ENCODE results near the gene GATAD2A.

Gene GATAD2A

GRCh38 chr19:19409631-19410030 is 4.2 kb downstream of the GATAD2A start:
- Mint-ChIP-seq H3K27ac (peak overlapping the region in 2 of 3 experiments; percentile 10 to 67), H3K4me1 (peaks cover 57% of the 10 kb centered on the region), H3K9me3 (no peaks in the 10 kb centered on the region), H3K4me3 (peak overlapping the region in 1 of 3 experiments; percentile 17), H3K27me3 (ENCODE audit: low read depth) (no peaks in the 10 kb centered on the region), H3K36me3 (ENCODE audit: low read depth) (peaks cover 6% of the 10 kb centered on the region)
- no peak for TF ChIP-seq CTCF (IDR thresholded peaks at IDR 0.05; ENCODE audit: unreplicated experiment in 3 of 3)

DNA sequence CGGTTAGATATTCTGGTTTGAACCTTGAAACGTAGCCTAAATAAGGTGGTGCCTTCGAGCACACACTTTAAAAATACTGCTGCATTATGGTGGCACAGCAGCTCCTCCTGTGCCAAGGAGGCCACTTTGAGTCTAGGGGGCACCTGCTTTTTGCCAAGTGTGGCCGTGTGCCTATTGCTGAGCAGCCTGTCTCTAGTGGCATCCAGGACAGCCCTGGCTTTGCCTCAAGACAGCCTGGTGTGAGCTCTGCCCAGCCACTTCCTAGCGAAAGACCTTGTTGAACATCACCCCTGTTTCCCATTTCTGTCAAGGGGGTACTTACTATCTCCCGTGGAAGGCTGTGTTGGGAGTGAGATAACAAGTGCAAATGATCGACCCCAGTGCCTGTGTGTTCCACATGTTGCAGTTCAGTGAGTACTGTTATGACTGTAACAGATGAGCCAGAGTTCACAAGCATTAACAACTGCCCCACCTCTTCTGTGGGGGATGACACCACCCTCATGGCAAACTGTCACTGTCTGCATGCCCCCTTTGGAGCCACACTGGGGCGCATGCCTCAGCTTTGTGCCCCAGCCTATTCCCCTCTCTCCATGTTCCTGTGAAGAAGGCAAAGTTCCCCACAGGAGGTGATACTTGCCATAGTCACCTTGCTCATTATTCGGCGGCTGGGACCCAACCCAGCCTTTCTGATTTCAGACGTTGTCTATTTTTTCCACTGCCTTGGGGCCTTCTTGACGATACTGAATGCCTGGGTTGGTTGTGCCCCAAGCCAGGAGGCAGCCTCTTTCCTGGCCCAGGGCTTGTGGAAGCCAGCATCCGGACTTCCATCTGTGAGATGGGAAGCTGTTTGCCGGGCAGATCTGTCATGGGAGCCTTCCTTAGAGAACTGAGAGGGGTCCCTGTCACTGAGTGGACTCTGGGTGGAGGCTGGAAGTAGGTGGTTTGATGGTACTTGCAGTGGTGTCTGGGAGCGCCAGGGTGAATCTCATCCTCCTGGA is 5.4 kb downstream of the GATAD2A start:
- Mint-ChIP-seq H3K27me3 (ENCODE audit: low read depth) (no peaks in the 10 kb centered on the region), H3K27ac (no peak overlapping the region), H3K36me3 (ENCODE audit: low read depth) (peaks cover 8% of the 10 kb centered on the region), H3K4me1 (peaks cover 54% of the 10 kb centered on the region), H3K9me3 (no peaks in the 10 kb centered on the region), H3K4me3 (peak overlapping the region in 1 of 3 experiments; percentile 25)
- TF ChIP-seq CTCF (IDR thresholded peaks at IDR 0.05; ENCODE audit: unreplicated experiment in 3 of 3): no peak

- H3K36me3 Mint-ChIP-seq (ENCODE audit: low read depth): peaks cover 11% of the 10 kb centered on the region
- no peaks in the 10 kb centered on the region for H3K27me3 Mint-ChIP-seq (ENCODE audit: low read depth)
- no peak for TF ChIP-seq CTCF (IDR thresholded peaks at IDR 0.05; ENCODE audit: unreplicated experiment in 3 of 3)
- peaks cover 48% of the 10 kb centered on the region for H3K4me1 Mint-ChIP-seq
- H3K27ac Mint-ChIP-seq: peak overlapping the region in 2 of 3 experiments; percentile 50 to 55
- H3K9me3 Mint-ChIP-seq: no peaks in the 10 kb centered on the region
- H3K4me3 Mint-ChIP-seq: no peak overlapping the region
Measured at GRCh38 chr19:19416280-19416679, 10.8 kb downstream of the GATAD2A start.

DNA sequence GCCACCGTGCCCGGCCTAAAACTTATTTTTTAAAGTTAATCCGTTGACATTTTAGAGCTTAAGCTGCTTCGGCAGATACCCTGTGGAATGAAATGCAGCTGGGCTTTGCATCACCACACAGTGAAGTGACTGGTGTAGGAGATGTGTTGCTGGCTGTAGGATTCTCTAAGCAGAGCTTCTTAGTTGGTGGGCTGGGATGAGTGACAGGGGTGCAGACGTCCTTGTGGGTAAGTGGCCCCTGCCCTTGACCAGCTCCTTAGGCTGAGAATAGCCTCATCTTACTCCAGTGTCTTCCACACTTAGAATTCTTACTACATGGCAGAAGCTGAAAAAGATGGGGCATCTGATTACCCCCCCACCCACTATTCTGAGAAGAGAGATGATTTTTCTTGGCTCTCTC is 11.6 kb downstream of the GATAD2A start:
- H3K4me1 Mint-ChIP-seq: peaks cover 48% of the 10 kb centered on the region
- no peak overlapping the region for H3K4me3 Mint-ChIP-seq
- TF ChIP-seq CTCF (IDR thresholded peaks at IDR 0.05; ENCODE audit: unreplicated experiment in 3 of 3): no peak
- H3K9me3 Mint-ChIP-seq: no peaks in the 10 kb centered on the region
- peaks cover 11% of the 10 kb centered on the region for H3K36me3 Mint-ChIP-seq (ENCODE audit: low read depth)
- H3K27ac Mint-ChIP-seq: peak overlapping the region in 2 of 3 experiments; percentile 82 to 83
- H3K27me3 Mint-ChIP-seq (ENCODE audit: low read depth): no peaks in the 10 kb centered on the region

DNA sequence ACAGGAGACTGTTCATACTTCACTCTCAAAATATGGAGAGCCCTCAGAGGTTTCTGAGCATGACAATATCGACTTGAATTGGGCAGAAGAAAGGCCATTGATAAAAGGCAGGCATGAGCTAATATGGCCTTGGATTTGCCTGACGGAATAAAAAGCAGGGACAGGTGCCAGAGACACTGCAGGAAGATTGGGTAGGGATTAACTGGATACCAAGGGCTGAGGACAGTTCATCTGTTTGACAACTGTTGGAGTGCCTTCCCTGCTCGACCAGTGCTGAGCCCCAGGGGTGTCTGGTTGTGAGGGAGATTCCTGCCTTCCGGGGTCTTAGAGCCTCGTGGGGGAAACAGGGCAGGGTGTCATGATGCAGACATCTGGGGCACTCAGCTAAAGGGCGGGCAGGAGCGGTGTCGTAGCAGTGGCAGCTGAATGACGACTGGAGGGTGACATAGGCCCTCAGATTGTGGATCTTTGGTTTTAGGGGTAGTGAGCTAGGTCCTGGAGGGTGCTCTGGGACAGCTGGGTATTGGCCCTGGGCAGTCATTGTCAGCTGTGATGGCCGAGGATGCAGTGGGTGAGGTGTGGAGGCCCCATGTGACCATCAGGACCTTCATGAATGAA is 12.3 kb downstream of the GATAD2A start:
- Mint-ChIP-seq H3K36me3 (ENCODE audit: low read depth) (peaks cover 11% of the 10 kb centered on the region), H3K4me1 (peaks cover 48% of the 10 kb centered on the region), H3K27ac (peak overlapping the region; percentile 81 to 83 (median 82)), H3K4me3 (peak overlapping the region in 1 of 3 experiments; percentile 29), H3K9me3 (no peaks in the 10 kb centered on the region), H3K27me3 (ENCODE audit: low read depth) (no peaks in the 10 kb centered on the region)
- TF ChIP-seq CTCF (IDR thresholded peaks at IDR 0.05; ENCODE audit: unreplicated experiment in 3 of 3): no peak
